Mesendoderm (in vitro differentiated cells): ENCODE results near the gene UPB1.

ENCODE experiments used
- DNase-seq: peaks from one replicate; pipeline ENCODE4 v3.0.0; 2013
- H2AK5ac ChIP-seq: 2 replicates; pipeline ENCODE4 v1.6.1; 2013; ENCODE audit warnings: low read length, inconsistent platforms
- H2BK120ac ChIP-seq: 2 replicates; pipeline ENCODE4 v1.6.1; 2013; ENCODE audit warnings: low read depth, mild to moderate bottlenecking, low read length, moderate library complexity, mixed read lengths
- H2BK15ac ChIP-seq: replicated peaks from 2 replicates; pipeline ENCODE4 v1.6.1; 2013; ENCODE audit warnings: low read depth, mild to moderate bottlenecking, moderate library complexity
- H2BK5ac ChIP-seq: 2 replicates; pipeline ENCODE4 v1.6.1; 2013; ENCODE audit warnings: low read length, inconsistent platforms
- H3K18ac ChIP-seq: 2 replicates; pipeline ENCODE4 v1.6.1; 2013; ENCODE audit warnings: mild to moderate bottlenecking, low read length, mixed read lengths
- H3K23ac ChIP-seq: one replicate; pipeline ENCODE4 v1.6.1; 2013; ENCODE audit warnings: low read length
- H3K27ac ChIP-seq: 2 replicates; pipeline ENCODE4 v1.5.1; 2013; ENCODE audit warnings: low read depth, mild to moderate bottlenecking, inconsistent platforms, low read length, moderate library complexity
- H3K27me3 ChIP-seq: 2 replicates; pipeline ENCODE4 v1.6.1; 2013; ENCODE audit warnings: low read length, control low read depth, mild to moderate bottlenecking, inconsistent platforms; ENCODE audit not compliant: insufficient read depth, poor library complexity
- H3K36me3 ChIP-seq: 2 replicates; pipeline ENCODE4 v1.6.1; 2013; ENCODE audit warnings: low read length, inconsistent platforms; ENCODE audit not compliant: control insufficient read depth, insufficient read depth
- H3K4ac ChIP-seq: one replicate; pipeline ENCODE4 v1.6.1; 2013; ENCODE audit warnings: low read depth, mild to moderate bottlenecking, low read length, moderate library complexity
- H3K4me1 ChIP-seq: 2 replicates; pipeline ENCODE4 v1.6.1; 2013; ENCODE audit warnings: low read depth, low read length, inconsistent platforms; ENCODE audit not compliant: control insufficient read depth
- H3K4me2 ChIP-seq: 2 replicates; pipeline ENCODE4 v1.6.1; 2013; ENCODE audit warnings: low read length
- H3K4me3 ChIP-seq: 2 replicates; pipeline ENCODE4 v1.5.1; 2013; ENCODE audit warnings: mild to moderate bottlenecking, low read length
- H3K56ac ChIP-seq: one replicate; pipeline ENCODE4 v1.6.1; 2013; ENCODE audit warnings: low read length
- H3K79me1 ChIP-seq: 2 replicates; pipeline ENCODE4 v1.6.1; 2013; ENCODE audit warnings: low read length, inconsistent platforms
- H3K79me2 ChIP-seq: 2 replicates; pipeline ENCODE4 v1.6.1; 2013; ENCODE audit warnings: mild to moderate bottlenecking, low read length; ENCODE audit not compliant: control insufficient read depth, insufficient read depth
- H3K9ac ChIP-seq: 2 replicates; pipeline ENCODE4 v1.6.1; 2013; ENCODE audit warnings: low read length, inconsistent platforms
- H4K5ac ChIP-seq: one replicate; pipeline ENCODE4 v1.6.1; 2013; ENCODE audit warnings: low read length
- H4K8ac ChIP-seq: one replicate; pipeline ENCODE4 v1.6.1; 2013; ENCODE audit warnings: low read depth, mild to moderate bottlenecking, control low read depth, low read length, moderate library complexity
- WGBS: extraction: QIAGEN DNeasy Blood & Tissue Kit; methylation state at CpG from one replicate; pipeline ENCODE4 v1.1.7; 2013; ENCODE audit warnings: low lambda C conversion rate, missing lambda C conversion rate; ENCODE audit not compliant: insufficient coverage; ENCODE audit errors: extremely low coverage; 5-methylcytosine and 5-hydroxymethylcytosine counted together

The UPB1 gene

DNA sequence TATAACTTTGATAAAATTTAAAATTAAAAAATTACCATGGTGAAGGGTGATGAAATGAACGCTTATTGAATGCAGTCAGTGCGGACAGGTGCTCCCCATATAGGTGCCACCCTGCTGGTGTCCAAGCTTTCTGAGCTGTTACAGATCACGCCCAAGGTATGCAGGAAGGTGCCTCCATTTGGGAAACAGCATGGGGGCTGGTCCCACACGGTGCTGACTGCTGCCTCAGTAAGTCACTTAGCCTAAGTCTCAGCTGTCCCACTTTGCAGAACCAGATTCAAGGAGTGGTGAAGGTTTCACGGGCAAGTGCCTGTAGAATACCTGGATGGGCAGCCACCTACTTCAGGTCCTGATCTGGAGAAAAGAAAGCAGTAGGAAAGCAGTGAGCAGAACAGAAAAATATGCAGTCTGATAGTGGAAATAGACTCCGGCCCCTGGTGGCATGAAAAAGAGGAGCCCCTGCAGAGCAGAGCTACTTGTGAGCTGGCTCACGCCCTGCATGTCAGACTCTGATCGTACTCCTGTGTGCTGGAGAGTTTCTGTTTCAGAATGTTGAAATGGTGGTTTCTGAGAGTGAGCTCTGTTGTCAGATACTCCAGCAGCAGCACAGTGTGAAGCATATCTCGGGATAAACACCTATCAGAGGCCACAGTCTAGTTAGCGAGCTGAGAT, 34.6 kb upstream of the UPB1 start:
- Histone ChIP-seq H3K4me2 (no peak overlapping the region), H2BK120ac (no peak overlapping the region), H3K56ac (peak overlapping the region; percentile 10), H3K4ac (no peak overlapping the region), H3K4me3 (no peak overlapping the region), H3K27ac (no peak overlapping the region), H2BK5ac (no peak overlapping the region), H2AK5ac (no peak overlapping the region), H3K36me3 (no peaks in the 10 kb centered on the region), H3K27me3 (no peaks in the 10 kb centered on the region), H3K18ac (no peak overlapping the region), H2BK15ac (no peak overlapping the region), H4K5ac (no peak overlapping the region), H4K8ac (no peak overlapping the region), H3K79me2 (no peaks in the 10 kb centered on the region), H3K9ac (no peak overlapping the region), H3K23ac (no peak overlapping the region), H3K4me1 (peaks cover 14% of the 10 kb centered on the region), H3K79me1 (no peaks in the 10 kb centered on the region)
- DNase-seq = peak; percentile 56
- no CpG with 5 or more reads among the region's 10 CpGs for WGBS

DNA sequence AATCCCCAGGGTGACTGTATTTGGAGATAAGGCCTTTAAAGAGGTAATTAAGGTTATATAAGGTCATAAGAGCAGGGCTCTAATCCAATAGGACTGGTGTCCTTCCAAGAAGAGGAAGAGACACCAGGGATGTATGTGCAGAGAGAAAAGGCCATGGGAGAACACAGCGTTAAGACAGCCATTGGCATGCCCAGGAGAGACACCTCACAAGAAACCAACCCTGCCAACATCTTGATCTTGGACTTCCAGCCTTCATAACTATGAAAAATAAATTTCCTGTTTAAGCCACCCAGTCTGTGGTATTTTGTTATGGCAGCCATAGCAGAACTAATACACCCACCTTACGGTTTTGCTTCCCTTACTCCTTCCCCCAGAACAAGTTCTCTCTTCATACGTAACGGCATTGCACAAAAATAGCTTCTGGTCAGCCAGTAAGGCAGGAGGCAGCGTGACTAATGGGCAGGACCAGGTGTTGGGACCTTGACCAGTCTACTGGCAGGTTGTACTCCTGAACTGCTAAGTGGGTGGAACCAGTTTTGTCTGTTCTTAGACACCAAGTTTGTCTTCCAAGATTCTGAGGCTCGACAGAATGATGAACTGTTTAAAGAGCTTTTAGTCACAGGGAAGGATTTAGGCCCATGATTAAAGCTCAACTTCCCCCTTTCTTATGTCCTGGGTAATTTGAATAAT, 31.9 kb upstream of the UPB1 start:
- no peak overlapping the region for H3K27ac ChIP-seq

DNA sequence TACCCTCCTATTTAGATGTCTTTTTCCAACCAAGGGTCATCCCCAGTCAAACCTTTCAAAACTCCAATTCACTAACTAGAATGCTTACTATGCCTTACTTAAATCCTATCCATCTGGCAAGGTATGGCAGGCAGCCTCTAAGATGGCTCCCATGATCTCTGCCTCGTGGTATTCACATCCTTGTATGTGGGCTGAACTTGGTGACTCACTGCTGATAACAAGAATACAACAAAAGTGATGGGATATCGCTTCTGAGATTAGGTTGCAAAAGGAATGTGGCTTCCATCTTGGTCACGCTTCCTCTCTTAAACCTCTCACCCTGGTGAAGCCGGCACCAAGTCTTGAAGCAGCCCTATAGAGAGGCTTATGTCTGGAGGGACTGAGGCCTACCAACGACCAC, 29.6 kb upstream of the UPB1 start:
- Histone ChIP-seq H3K4me1 (peaks cover 11% of the 10 kb centered on the region), H4K8ac (no peak overlapping the region), H2BK15ac (no peak overlapping the region), H3K79me2 (no peaks in the 10 kb centered on the region), H3K36me3 (no peaks in the 10 kb centered on the region), H3K9ac (no peak overlapping the region), H3K23ac (no peak overlapping the region), H3K4ac (no peak overlapping the region), H2AK5ac (peak overlapping the region; percentile 30), H2BK120ac (no peak overlapping the region), H3K18ac (no peak overlapping the region), H2BK5ac (no peak overlapping the region), H3K4me2 (no peak overlapping the region), H3K56ac (no peak overlapping the region), H3K79me1 (no peaks in the 10 kb centered on the region), H3K27ac (no peak overlapping the region), H3K4me3 (no peak overlapping the region), H4K5ac (no peak overlapping the region), H3K27me3 (no peaks in the 10 kb centered on the region)
- DNase-seq = peak; percentile 92
- no CpG with 5 or more reads among the region's 5 CpGs for WGBS

More for the DNA sequence above, 31.9 kb upstream of the UPB1 start:
- H3K4ac ChIP-seq = no peak overlapping the region
- DNase-seq = no peak
- no peaks in the 10 kb centered on the region for H3K36me3 ChIP-seq
- H4K5ac ChIP-seq = no peak overlapping the region
- no CpG with 5 or more reads among the region's 6 CpGs for WGBS
- H3K79me1 ChIP-seq = no peaks in the 10 kb centered on the region
- no peak overlapping the region for H2BK15ac ChIP-seq
- no peaks in the 10 kb centered on the region for H3K27me3 ChIP-seq
- no peak overlapping the region for H3K56ac ChIP-seq
- H3K4me2 ChIP-seq = no peak overlapping the region
- no peak overlapping the region for H3K18ac ChIP-seq
- no peak overlapping the region for H3K4me3 ChIP-seq
- peaks cover 20% of the 10 kb centered on the region for H3K4me1 ChIP-seq
- H3K9ac ChIP-seq = no peak overlapping the region
- H3K23ac ChIP-seq = no peak overlapping the region
- no peaks in the 10 kb centered on the region for H3K79me2 ChIP-seq
- H2BK120ac ChIP-seq = no peak overlapping the region
- no peak overlapping the region for H2BK5ac ChIP-seq
- H4K8ac ChIP-seq = no peak overlapping the region
- H2AK5ac ChIP-seq = no peak overlapping the region

DNA sequence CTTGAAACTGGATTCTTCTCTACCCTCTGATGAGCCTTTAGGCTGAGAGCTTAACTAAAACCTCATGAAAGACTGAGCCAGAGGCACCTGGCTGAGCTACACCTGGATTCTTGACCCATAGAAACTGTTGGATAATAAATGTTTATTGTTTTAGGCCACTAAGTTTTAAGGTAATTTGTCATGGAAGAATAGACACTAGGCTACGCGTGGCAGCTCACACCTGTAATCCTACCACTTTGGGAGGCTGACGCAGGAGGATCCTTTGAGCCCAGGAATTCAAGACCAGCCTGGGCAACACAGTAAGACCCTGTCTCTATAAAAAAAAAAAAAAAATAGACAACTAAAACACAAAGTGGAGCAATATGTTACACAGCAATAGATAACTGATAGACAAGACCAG, 29.2 kb upstream of the UPB1 start:
- H3K36me3 ChIP-seq = no peaks in the 10 kb centered on the region
- H3K79me2 ChIP-seq = no peaks in the 10 kb centered on the region
- H3K18ac ChIP-seq = no peak overlapping the region
- no peaks in the 10 kb centered on the region for H3K79me1 ChIP-seq
- H3K56ac ChIP-seq = no peak overlapping the region
- H3K9ac ChIP-seq = no peak overlapping the region
- no peak overlapping the region for H4K8ac ChIP-seq
- H3K4me3 ChIP-seq = no peak overlapping the region
- H3K4me1 ChIP-seq = peaks cover 7% of the 10 kb centered on the region
- no peak overlapping the region for H2BK120ac ChIP-seq
- H2BK15ac ChIP-seq = no peak overlapping the region
- H3K4ac ChIP-seq = no peak overlapping the region
- no peaks in the 10 kb centered on the region for H3K27me3 ChIP-seq
- DNase-seq = no peak
- WGBS = no CpG with 5 or more reads among the region's 3 CpGs
- H4K5ac ChIP-seq = no peak overlapping the region
- H3K27ac ChIP-seq = no peak overlapping the region
- H3K23ac ChIP-seq = no peak overlapping the region
- peak overlapping the region; percentile 30 for H2AK5ac ChIP-seq
- H2BK5ac ChIP-seq = no peak overlapping the region
- no peak overlapping the region for H3K4me2 ChIP-seq

DNA sequence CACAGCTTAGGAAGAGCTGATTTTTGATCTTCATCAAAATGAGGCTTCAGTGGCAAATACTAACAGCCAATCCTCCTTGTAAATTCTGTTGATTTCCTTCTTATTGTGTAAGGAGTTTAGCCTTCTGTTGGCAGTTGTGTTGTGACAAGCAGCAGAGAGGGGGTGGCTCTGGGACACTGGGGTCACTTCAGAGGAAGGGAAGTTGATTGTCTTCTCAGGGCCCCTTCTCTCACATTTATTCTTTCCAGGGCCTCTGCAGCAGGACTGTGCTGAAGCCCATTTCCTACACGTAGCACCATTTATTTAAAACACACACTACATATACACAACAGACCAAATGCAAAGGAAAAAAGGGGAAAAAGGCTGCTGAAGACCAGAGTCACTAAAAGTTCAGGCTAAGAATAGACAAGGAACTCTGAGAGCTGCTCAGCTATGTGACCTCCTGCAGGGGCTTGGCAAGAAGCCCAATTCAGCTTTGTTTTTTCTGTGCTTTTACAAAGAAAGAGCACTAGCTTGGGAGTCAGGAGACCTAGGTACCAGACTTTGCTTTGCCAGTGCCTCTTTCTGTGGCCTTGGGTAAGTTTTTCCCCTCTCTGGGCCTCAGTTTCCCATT, 28.3 kb upstream of the UPB1 start:
- WGBS = no CpG with 5 or more reads among the region's 1 CpG
- H3K9ac ChIP-seq = no peak overlapping the region
- no peak overlapping the region for H2BK15ac ChIP-seq
- H3K27me3 ChIP-seq = no peaks in the 10 kb centered on the region
- H3K4ac ChIP-seq = no peak overlapping the region
- H3K18ac ChIP-seq = no peak overlapping the region
- no peaks in the 10 kb centered on the region for H3K79me1 ChIP-seq
- H2BK5ac ChIP-seq = no peak overlapping the region
- H2BK120ac ChIP-seq = no peak overlapping the region
- H3K4me1 ChIP-seq = peaks cover 6% of the 10 kb centered on the region
- H3K79me2 ChIP-seq = no peaks in the 10 kb centered on the region
- no peak overlapping the region for H3K23ac ChIP-seq
- no peak overlapping the region for H3K4me3 ChIP-seq
- DNase-seq = no peak
- no peak overlapping the region for H4K8ac ChIP-seq
- H3K56ac ChIP-seq = peak overlapping the region; percentile 28
- no peak overlapping the region for H3K4me2 ChIP-seq
- H4K5ac ChIP-seq = no peak overlapping the region
- H3K27ac ChIP-seq = no peak overlapping the region
- H2AK5ac ChIP-seq = no peak overlapping the region
- no peaks in the 10 kb centered on the region for H3K36me3 ChIP-seq
